NCI-H2029 (cell line): ENCODE data around the gene MEIOSIN.

Experiments used
- DNase-seq: peaks from one replicate; lab custom pipeline; 2025; lab: John Stamatoyannopoulos, UW

Gene MEIOSIN

DNA sequence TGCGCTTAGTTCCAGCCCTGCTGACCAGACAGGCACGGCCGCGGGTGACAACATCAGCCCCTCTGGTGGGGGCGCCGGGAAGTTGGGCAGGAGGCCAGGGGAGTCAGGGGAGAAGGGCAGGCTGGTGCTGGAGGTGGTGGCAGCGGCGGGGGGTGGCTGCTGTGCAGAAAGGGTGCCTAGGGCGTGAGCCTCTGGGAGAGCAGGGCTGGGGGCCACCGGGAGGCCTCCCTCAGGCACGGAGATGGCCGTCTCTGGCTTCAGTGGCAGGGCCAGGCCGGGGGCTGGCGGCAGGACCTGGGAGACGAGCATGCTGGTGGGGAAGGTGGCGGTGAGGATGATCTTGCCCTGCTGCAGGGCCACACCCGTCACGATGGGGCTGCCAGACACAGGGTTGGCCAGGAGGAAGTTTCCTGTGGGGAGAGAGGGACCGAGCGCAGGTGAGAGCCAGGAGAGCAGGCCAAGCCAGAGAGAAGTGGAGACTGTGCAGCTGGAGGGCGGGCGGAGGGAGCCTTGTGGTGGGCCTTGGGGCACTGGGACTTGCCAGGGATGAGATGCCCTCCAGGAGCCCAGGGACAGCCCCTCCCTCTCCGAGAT is 32.6 kb downstream of the MEIOSIN start:
- no peak for DNase-seq

DNA sequence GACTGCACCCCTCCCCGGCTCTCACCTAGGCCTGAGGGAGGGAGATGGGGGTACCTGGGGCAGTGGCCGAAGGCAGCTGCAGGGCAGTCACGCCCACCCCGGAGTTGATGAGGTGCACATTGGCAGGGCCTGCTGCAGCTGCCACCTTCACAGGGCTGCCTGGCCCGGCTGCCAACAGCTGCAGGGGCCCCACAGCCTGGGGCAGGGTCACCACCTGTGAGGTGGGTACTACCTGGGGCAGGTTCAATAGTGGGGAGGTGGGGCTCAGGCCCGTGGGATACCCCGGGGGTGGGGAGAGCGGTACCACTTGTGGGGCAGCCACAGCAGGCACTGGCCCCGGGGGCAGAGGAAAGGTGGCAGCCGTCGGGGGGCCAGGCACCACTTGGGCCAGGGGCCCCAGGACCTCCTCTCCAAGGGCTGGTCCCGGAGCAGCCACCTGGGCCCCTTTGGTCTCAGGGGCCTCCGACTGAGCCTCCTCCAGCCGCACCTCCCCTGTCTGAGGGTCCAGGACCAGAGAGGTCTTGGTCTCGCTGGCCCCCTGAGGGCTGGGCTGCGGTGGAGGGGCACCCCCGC is 33.1 kb downstream of the MEIOSIN start:
- no peak for DNase-seq

DNA sequence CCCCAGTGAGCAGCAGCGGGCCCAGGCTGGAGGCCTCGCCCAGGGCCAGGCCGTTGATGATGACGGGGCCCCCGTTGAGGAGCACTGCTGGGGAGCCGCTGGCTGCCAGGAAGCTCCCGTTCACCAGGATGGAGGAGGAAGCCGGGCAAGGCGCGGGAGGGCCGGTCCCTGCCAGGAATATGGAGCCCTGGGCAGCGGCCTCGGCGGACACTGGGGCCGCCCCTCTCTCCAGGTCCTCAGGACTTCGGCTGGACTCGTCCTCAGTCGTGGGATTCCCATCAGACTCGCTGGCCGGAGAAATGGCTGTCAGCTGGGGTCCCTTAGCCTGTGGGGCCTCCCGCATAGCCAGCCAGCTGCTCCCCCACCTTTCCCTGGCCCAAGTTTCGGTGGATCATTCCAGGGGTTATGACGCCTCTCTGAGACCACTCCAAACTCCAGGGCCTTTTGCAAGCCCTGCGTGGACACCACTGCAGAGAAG is 33.7 kb downstream of the MEIOSIN start:
- DNase-seq: no peak

DNA sequence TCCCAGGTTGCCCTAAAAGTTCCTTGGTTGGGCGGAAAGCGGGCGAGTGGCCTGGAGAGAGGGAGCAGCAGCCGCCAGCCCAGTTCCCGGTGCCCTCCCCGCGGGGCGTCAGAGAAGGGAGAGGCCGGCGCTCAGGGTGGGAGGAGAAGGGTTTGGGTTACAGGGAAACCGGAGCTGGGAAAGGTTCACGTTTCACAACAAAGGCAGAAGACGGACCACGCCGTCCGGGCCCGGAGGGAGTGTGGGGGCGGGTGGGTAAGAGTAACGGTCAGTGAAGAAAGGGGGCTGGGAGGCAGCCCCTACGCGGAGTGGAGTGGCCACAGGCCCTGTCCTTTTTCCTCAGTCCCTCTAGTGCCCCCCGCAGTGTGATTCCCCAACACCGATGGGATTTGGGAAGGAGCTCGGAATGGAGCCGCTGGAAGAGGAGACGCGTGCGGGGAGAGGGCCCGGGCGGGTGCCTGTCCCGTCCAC is 34.2 kb downstream of the MEIOSIN start:
- DNase-seq: peak; percentile 66

DNA sequence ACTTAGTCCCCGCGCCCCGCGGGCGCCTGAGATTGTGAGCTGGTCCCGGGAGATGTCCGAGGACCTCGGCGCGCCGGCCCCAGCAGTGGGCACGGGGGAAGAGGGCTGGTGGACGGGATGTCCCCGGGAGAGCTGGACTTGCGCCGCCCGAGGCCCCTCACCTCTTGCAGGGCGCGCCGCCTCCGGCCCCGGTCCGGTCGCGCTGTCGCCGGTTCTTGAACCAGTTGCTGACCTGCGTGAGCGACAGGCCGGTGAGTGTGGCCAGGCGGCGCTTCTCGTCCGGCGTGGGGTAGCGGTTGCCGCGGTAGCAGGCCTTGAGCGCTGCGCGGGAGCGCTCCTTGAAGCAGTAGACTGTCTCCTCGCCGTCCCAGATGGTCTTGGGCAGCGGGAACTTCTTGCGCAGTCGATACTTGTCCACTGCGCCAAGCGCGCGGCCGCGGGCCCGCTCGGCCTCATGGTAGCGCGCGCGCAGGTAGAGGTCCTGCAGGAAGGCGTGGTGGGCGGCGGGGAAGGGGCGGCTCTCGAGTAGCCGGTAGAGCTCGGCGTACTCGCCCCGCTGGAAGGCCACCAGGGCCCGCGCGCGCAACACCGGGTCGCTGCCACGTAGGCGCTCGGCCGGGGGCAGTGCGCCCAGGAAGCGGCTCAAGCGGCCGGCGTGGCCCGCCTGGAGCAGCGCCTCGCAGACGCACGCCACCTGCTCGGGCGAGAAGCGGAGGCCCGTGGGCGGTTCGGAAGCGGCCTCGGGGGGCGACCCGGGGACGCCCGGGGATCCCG is 34.8 kb downstream of the MEIOSIN start:
- DNase-seq: no peak

DNA sequence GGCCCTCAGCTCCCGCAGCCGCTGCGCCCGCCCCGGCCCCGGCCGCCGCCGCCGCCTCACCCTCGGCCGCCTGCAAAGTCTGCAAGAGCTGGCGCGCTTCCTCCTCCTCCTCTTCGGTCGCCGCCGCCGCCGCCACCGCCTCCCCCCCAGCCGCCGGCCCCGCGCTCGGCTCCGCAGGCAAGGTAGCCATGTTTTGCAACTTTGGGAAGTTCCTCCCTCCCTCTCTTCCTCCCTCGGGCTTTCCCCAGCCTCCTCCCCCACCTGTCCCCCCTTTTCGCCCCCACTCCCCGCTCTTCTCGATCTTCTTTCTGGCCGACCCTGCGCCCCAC is 35.4 kb downstream of the MEIOSIN start:
- peak; percentile 28 for DNase-seq

DNA sequence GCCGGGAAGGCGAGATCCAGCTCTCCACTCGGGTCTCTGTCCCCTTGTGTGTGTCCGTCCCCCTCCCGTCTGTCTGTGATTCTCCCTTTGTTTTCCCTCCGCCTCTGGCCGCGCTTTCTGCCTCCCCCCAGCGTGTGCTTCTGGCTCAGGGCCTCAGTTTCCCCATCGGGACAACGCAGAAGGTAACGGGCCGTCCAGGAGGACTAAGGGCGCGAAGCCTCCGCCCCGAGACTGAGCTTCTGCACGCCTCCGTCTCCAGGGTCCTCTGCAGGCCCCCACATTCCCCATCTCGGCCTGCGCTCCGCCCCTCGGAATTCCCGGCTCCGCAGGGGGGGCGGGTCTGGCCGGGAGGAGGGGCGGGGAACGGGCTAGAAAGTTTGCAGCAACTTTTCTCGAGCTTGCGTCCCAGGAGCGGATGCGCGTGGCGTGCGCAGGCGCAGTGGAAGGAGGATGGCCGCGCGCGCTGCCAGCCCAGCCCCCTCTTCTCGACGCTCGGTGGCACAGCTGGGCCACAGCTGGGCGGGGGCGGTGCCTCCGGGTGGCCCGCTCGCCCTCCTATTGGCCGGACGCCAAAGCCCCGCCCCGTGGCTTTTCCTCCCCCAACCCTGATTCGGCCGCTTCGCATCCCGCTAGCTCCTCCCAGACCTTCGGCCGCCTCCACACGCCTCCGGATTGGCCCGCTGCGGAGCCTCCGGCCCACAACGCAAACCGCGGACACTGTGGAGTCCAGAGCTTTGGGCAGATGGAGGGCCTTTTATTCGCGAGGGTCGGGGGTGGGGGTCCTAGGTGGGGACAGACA is 35.9 kb downstream of the MEIOSIN start, which contains the start of gene SIX5:
Gene SIX5 (minus strand): TSS at position 269 of the 799 bp plus-strand sequence. CDS start 408 bp downstream, outside the sequence.
- DNase-seq: peak; percentile 93

DNA sequence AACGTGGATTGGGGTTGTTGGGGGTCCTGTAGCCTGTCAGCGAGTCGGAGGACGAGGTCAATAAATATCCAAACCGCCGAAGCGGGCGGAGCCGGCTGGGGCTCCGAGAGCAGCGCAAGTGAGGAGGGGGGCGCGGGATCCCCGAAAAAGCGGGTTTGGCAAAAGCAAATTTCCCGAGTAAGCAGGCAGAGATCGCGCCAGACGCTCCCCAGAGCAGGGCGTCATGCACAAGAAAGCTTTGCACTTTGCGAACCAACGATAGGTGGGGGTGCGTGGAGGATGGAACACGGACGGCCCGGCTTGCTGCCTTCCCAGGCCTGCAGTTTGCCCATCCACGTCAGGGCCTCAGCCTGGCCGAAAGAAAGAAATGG is 36.6 kb downstream of the MEIOSIN start:
- DNase-seq: no peak

DNA sequence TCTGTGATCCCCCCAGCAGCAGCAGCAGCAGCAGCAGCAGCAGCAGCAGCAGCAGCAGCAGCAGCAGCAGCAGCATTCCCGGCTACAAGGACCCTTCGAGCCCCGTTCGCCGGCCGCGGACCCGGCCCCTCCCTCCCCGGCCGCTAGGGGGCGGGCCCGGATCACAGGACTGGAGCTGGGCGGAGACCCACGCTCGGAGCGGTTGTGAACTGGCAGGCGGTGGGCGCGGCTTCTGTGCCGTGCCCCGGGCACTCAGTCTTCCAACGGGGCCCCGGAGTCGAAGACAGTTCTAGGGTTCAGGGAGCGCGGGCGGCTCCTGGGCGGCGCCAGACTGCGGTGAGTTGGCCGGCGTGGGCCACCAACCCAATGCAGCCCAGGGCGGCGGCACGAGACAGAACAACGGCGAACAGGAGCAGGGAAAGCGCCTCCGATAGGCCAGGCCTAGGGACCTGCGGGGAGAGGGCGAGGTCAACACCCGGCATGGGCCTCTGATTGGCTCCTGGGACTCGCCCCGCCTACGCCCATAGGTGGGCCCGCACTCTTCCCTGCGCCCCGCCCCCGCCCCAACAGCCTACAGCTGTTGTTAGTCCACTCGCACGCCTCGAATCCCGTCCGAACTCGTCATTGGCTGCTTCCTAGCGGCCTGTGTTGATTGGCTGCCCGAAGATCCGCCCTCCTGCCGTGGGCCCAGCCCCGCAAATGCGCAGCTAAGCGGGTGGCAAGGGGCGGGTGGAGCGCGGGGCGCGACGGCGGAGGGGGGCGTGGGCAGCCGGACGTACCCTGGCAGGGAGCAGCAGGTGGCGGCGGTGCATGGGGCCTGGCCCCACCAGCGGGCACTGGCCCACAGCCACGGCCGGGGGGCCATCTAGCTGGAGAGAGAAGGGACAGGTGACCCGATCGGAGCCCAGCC is 37.2 kb downstream of the MEIOSIN start:
- DNase-seq: peak; percentile 99

DNA sequence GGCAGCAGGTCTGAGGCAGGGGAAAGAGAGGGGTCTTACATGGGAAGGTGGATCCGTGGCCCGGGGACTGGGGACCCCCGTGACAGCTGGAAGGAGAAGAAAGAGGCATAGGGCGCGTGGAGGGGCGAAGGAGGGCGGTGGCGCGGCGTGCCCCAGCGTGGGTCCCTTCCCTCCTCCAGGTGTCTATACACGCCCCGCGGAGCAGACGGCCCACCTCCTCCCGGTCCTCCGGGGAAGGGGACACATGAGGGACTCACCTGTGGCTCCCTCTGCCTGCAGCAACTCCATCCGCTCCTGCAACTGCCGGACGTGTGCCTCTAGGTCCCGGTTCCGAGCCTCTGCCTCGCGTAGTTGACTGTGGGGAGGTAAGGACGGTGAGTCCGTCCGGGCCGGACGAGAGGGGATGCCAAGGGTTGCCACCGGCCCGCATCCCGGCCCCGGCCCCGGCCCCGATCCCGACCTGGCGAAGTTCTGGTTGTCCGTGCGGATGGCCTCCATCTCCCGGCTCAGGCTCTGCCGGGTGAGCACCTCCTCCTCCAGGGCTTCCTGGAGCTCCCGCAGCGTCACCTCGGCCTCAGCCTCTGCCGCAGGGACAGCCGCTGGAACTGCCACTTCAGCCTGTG is 38.2 kb downstream of the MEIOSIN start:
- DNase-seq: no peak

DNA sequence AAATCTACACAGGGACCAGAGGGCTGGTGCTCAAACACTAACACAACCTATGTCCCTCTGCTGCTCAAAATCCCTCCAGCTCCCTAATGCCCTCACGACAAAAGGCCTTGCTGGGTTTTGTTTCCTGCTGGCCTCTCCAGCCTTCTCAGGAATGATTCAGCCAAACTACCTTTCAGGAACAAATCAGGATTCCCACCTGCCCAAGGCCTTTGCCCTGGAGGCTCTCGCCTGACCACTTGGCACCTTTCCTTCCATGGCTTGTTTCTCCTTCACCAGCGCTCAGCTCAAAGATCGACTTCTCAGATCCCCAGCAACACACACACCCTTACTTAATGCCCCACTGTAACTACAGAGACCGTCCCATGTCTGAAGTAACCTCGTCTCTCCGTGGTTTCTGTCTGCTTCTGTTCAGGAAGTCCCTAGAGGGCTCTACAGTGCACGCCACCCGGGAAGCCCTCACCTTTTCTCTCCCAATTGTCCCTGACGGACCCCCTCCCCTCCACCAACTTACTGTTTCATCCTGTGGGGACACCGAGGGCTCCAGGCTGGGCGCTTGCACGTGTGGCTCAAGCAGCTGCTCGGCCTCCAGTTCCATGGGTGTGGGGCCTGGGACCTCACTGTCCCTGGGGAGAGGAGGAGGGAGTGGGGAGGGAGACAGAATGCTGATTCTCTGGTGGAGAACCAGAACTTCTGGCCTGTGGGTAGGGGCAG is 39.0 kb downstream of the MEIOSIN start:
- no peak for DNase-seq

DNA sequence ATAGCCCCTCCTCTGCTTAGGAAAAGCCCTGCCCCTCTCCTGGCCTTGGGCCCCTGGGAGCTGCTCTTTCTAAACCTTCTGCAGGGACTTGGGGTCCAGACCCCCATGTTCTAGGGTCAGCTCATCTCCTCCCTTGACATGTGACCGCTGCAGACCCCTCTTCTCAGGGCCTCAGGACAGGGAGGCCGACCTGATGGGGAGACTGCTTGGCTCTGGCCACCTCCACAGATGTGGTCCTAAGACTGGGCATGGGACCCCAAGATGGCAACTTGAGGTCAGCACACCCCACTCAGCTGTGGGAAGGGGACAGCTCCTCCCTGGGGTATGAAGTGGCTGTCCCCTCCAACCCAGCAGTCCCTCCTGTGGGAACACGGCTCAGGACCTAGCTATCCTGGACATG is 39.7 kb downstream of the MEIOSIN start:
- no peak for DNase-seq

DNA sequence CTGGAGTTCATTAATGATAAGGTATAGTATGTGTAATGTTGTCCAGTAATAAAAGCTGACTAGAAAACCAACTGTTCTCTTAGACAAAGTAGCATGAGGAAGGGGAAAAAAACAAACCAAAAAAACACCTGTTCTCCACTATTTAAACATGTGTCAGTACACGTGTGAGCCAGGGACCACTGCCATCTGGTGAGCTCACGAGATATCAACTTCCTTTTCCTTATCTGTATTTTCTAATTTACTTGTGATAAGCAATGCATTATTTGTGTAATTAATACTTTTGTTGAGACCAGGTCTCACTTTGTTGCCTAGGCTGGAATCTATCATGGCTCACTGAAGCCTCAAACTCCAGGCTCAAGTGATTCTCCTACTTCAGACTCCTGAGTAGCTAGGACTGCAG is 40.1 kb downstream of the MEIOSIN start:
- DNase-seq: no peak

DNA sequence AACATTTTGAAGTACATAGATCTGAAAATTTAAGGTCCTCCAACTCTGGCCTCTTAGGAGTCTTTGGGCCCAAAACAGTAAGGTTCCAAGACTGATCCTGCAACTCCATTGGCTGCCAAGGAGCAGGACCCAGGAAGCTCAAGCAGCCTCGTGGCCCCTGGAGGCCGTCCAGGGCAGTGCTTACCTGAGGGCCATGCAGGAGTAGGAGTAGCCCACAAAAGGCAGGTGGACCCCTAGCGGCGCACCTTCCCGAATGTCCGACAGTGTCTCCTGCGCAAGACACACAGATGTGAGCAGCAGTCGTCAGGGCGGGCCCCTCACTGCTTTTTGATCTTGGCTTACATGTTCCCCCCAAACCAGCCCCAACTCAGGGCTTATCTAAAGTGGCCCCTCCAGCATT is 41.5 kb downstream of the MEIOSIN start:
- no peak for DNase-seq

DNA sequence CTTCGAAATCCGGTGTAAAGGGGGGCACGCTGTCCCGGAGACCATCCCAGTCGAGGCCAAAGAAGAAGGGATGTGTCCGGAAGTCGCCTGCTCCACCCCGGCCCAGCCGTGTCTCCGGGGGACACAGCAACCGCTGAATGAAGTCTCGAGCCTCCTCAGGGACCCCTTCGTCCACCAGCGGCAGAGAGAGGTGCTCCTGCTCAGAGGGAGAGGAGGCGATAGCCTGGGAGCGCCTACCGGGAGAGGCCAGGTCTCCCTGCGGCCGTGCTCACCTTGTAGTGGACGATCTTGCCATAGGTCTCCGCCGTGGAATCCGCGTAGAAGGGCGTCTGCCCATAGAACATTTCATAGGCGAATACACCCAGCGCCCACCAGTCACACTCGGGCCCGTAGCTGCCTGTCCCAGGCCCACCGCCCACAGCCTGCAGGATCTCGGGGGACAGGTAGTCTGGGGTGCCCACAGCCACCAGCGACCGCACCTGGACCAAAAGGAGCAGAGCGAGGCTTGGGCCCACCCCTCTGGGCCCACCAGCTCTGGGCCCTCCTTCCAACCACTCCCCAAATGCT is 44.2 kb downstream of the MEIOSIN start:
- DNase-seq: no peak

DNA sequence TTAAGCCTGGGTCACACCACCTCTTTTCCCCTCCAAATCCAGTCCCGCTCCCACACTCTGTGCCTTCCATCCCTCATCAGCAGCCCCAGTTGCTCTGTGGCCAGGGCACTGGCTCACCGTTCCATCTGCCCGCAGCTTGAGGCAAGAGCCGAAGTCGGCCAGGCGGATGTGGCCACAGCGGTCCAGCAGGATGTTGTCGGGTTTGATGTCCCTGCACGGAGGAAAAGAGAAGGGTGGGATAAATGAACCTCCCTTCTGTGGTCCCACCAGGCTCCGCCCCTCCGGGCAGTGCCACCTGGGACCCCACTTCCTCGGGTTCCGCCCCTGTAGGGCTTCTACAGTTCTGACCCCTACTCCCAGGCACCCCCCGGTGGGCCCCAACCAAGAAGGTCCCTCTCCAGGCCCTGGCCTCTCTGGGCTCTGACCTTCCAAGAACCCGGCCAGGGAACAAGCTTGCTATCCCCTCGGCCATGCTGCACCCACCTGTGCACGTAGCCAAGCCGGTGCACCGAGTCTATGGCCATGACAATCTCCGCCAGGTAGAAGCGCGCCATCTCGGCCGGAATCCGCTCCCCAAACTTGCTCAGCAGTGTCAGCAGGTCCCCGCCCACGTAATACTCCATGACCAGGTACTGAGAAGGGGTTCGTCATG is 44.9 kb downstream of the MEIOSIN start:
- no peak for DNase-seq

DNA sequence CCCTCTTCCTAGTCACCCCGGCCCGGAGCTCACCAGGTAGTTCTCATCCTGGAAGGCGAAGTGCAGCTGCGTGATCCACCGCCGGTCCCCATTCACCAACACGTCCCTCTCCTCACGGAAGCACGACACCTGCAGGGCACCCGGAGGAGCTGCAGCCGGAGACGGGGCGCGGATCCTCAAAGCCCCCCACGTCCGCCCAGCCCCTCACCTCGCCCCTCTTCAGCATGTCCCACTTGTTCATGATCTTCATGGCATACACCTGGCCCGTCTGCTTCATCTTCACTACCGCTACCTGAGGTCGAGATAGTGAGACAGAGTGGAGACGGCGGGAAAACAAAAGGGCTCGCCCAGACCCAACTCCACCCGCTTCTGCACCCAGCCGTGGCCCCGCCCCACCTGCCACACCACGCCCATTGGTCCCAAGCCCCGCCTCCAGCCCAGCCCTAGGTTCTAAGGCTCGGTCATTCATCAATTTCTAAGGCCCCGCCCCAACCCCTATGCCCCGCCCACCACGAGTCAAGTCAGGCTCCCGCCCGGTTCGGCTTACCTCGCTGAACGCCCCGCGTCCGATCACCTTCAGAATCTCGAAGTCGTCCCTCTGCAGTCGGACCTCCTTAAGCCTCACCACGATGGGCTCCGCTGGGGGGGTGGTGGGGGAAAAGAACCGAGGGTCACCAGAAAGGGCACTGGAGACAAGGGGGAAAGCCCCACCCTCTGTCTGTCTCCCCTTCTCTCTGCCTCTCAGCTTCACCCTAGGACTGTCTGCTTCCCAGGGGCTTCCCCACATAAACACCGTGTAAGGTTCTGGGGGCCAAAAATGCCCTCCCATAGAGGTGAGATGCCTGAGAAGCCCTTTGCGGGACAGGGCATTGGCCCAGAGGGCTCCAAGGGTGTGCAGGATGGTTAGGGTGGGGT is 46.2 kb downstream of the MEIOSIN start:
- DNase-seq: peak; percentile 90

DNA sequence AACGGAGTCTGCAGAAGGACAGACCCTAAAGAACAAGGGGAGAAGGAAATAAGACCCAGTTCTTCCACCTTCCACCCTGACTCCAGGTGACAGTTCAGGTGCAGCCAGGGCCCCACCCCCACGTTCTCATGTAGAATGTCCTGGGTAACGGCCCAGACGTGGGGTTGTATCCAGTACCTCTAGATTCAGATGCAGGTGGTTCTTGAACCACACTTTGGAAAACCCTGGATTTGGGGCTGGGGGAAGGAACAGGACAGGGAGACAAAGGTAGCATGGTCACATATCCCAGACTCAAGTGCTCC is 46.9 kb downstream of the MEIOSIN start:
- no peak for DNase-seq
